ENCODE measurements around the gene EHBP1.

Gene EHBP1

GRCh38 chr2:62944362-62944761 lies 238.8 kb downstream of the EHBP1 start:
- DNase-seq, result no peak

GRCh38 chr2:62947403-62947802 lies 241.9 kb downstream of the EHBP1 start:
- no peak for DNase-seq

GRCh38 chr2:62956651-62957050 lies 251.1 kb downstream of the EHBP1 start:
- DNase-seq, result no peak

- DNase-seq, result no peak
Observed at GRCh38 chr2:62958206-62958605, 252.7 kb downstream of the EHBP1 start.

GRCh38 chr2:62964050-62964449 lies 258.5 kb downstream of the EHBP1 start:
- no peak for DNase-seq

GRCh38 chr2:62964671-62965070 lies 259.2 kb downstream of the EHBP1 start:
- DNase-seq, result no peak

- no peak for DNase-seq
Observed at GRCh38 chr2:62966991-62967390, 261.5 kb downstream of the EHBP1 start.

GRCh38 chr2:62968168-62968567 lies 262.7 kb downstream of the EHBP1 start:
- no peak for DNase-seq

- no peak for DNase-seq
Observed at GRCh38 chr2:62968668-62969067, 263.2 kb downstream of the EHBP1 start.

- no peak for DNase-seq
Observed at GRCh38 chr2:62971936-62972335, 266.4 kb downstream of the EHBP1 start.

- no peak for DNase-seq
Observed at GRCh38 chr2:62972601-62973000, 267.1 kb downstream of the EHBP1 start.

GRCh38 chr2:62974999-62975398 lies 269.5 kb downstream of the EHBP1 start:
- DNase-seq, result no peak

GRCh38 chr2:62991605-62992004 lies 286.1 kb downstream of the EHBP1 start:
- no peak for DNase-seq

- no peak for DNase-seq
Observed at GRCh38 chr2:62992561-62992960, 287.0 kb downstream of the EHBP1 start.

GRCh38 chr2:62994206-62994605 lies 288.7 kb downstream of the EHBP1 start:
- DNase-seq, result no peak

- no peak for DNase-seq
Observed at GRCh38 chr2:62996534-62997186, 291.1 kb downstream of the EHBP1 start.

GRCh38 chr2:62998949-62999348 lies 293.4 kb downstream of the EHBP1 start:
- no peak for DNase-seq

GRCh38 chr2:62999905-63000304 lies 294.4 kb downstream of the EHBP1 start:
- peak in 8 of 56 donors; percentile 1 to 7 (median 2) for DNase-seq

GRCh38 chr2:63000801-63001200 lies 295.3 kb downstream of the EHBP1 start:
- DNase-seq, result no peak

- DNase-seq, result no peak
Observed at GRCh38 chr2:63001576-63001975, 296.1 kb downstream of the EHBP1 start.

GRCh38 chr2:63003351-63003750 lies 297.8 kb downstream of the EHBP1 start:
- DNase-seq, result no peak

- DNase-seq, result no peak
Observed at GRCh38 chr2:63007813-63008458, 302.4 kb downstream of the EHBP1 start.

- DNase-seq, result no peak
Observed at GRCh38 chr2:63008838-63009237, 303.3 kb downstream of the EHBP1 start.
